ENCODE data around the gene AOAH.

Gene AOAH

GRCh38 chr7:36644625-36645422 is 79.5 kb downstream of the AOAH start:
- DNase-seq (ENCODE audit: low spot score in 2 of 2) (no peak), ATAC-seq (replicated peaks; ENCODE audit: extremely low read depth, poor library complexity, severe bottlenecking) (no peak)
- Mint-ChIP-seq H3K27me3 (no peaks in the 10 kb centered on the region), H3K4me3 (no peak overlapping the region), H3K4me1 (peaks cover 87% of the 10 kb centered on the region), H3K36me3 (ENCODE audit: insufficient read depth) (peaks cover 25% of the 10 kb centered on the region), H3K27ac (ENCODE audit: low read depth) (peak overlapping the region; percentile 76), H3K9me3 (no peaks in the 10 kb centered on the region)

- peaks cover 37% of the 10 kb centered on the region for H3K36me3 Mint-ChIP-seq (ENCODE audit: insufficient read depth)
- H3K27me3 Mint-ChIP-seq = no peaks in the 10 kb centered on the region
- no peak overlapping the region for H3K4me3 Mint-ChIP-seq
- ATAC-seq (replicated peaks; ENCODE audit: extremely low read depth, poor library complexity, severe bottlenecking) = no peak
- DNase-seq (ENCODE audit: low spot score in 2 of 2) = no peak
- H3K27ac Mint-ChIP-seq (ENCODE audit: low read depth) = peak overlapping the region; percentile 54
- no peaks in the 10 kb centered on the region for H3K9me3 Mint-ChIP-seq
- H3K4me1 Mint-ChIP-seq = peaks cover 99% of the 10 kb centered on the region
These were observed 81.9 kb downstream of the AOAH start for GRCh38 chr7:36642414-36642813.

GRCh38 chr7:36642010-36642409 is 82.3 kb downstream of the AOAH start:
- peaks cover 99% of the 10 kb centered on the region for H3K4me1 Mint-ChIP-seq
- DNase-seq (ENCODE audit: low spot score in 2 of 2) (no peak), ATAC-seq (replicated peaks; ENCODE audit: extremely low read depth, poor library complexity, severe bottlenecking) (no peak)
- H3K27ac Mint-ChIP-seq (ENCODE audit: low read depth) = peak overlapping the region; percentile 54
- H3K36me3 Mint-ChIP-seq (ENCODE audit: insufficient read depth) = peaks cover 37% of the 10 kb centered on the region
- H3K27me3 Mint-ChIP-seq = no peaks in the 10 kb centered on the region
- no peak overlapping the region for H3K4me3 Mint-ChIP-seq
- H3K9me3 Mint-ChIP-seq = no peaks in the 10 kb centered on the region

GRCh38 chr7:36640682-36641081 is 83.6 kb downstream of the AOAH start:
- Mint-ChIP-seq H3K9me3 (no peaks in the 10 kb centered on the region), H3K27ac (ENCODE audit: low read depth) (peak overlapping the region; percentile 71), H3K4me1 (peaks cover 87% of the 10 kb centered on the region), H3K36me3 (ENCODE audit: insufficient read depth) (peaks cover 47% of the 10 kb centered on the region), H3K27me3 (no peaks in the 10 kb centered on the region), H3K4me3 (no peak overlapping the region)
- DNase-seq (ENCODE audit: low spot score in 2 of 2) (no peak), ATAC-seq (replicated peaks; ENCODE audit: extremely low read depth, poor library complexity, severe bottlenecking) (no peak)

GRCh38 chr7:36639826-36640225 is 84.5 kb downstream of the AOAH start:
- DNase-seq (ENCODE audit: low spot score in 2 of 2) (peak; percentile 31 to 60), ATAC-seq (replicated peaks; ENCODE audit: extremely low read depth, poor library complexity, severe bottlenecking) (peak; percentile 94)
- Mint-ChIP-seq H3K36me3 (ENCODE audit: insufficient read depth) (peaks cover 52% of the 10 kb centered on the region), H3K27ac (ENCODE audit: low read depth) (peak overlapping the region; percentile 71), H3K4me3 (peak overlapping the region; percentile 52), H3K27me3 (no peaks in the 10 kb centered on the region), H3K9me3 (no peaks in the 10 kb centered on the region), H3K4me1 (peaks cover 78% of the 10 kb centered on the region)

GRCh38 chr7:36638586-36639263 is 85.6 kb downstream of the AOAH start:
- ATAC-seq (replicated peaks; ENCODE audit: extremely low read depth, poor library complexity, severe bottlenecking) = no peak
- H3K4me3 Mint-ChIP-seq = peak overlapping the region; percentile 52

GRCh38 chr7:36638140-36638539 is 86.2 kb downstream of the AOAH start:
- Mint-ChIP-seq H3K4me1 (peaks cover 68% of the 10 kb centered on the region), H3K27ac (ENCODE audit: low read depth) (peak overlapping the region; percentile 71), H3K27me3 (no peaks in the 10 kb centered on the region), H3K36me3 (ENCODE audit: insufficient read depth) (peaks cover 52% of the 10 kb centered on the region), H3K4me3 (no peak overlapping the region), H3K9me3 (no peaks in the 10 kb centered on the region)
- DNase-seq (ENCODE audit: low spot score in 2 of 2) (no peak), ATAC-seq (replicated peaks; ENCODE audit: extremely low read depth, poor library complexity, severe bottlenecking) (no peak)

More at GRCh38 chr7:36638586-36639263, 85.6 kb downstream of the AOAH start:
- Mint-ChIP-seq H3K36me3 (ENCODE audit: insufficient read depth) (peaks cover 56% of the 10 kb centered on the region), H3K27ac (ENCODE audit: low read depth) (peak overlapping the region; percentile 71), H3K4me1 (peaks cover 69% of the 10 kb centered on the region), H3K27me3 (no peaks in the 10 kb centered on the region), H3K9me3 (no peaks in the 10 kb centered on the region)
- DNase-seq (ENCODE audit: low spot score in 2 of 2) = no peak

GRCh38 chr7:36637417-36637816 is 86.9 kb downstream of the AOAH start:
- Mint-ChIP-seq H3K4me3 (no peak overlapping the region), H3K27me3 (no peaks in the 10 kb centered on the region), H3K4me1 (peaks cover 66% of the 10 kb centered on the region), H3K36me3 (ENCODE audit: insufficient read depth) (peaks cover 53% of the 10 kb centered on the region), H3K9me3 (no peaks in the 10 kb centered on the region), H3K27ac (ENCODE audit: low read depth) (peak overlapping the region; percentile 71)
- no peak for ATAC-seq (replicated peaks; ENCODE audit: extremely low read depth, poor library complexity, severe bottlenecking)
- no peak for DNase-seq (ENCODE audit: low spot score in 2 of 2)

GRCh38 chr7:36636126-36636525 is 88.2 kb downstream of the AOAH start:
- H3K36me3 Mint-ChIP-seq (ENCODE audit: insufficient read depth) = peaks cover 66% of the 10 kb centered on the region

GRCh38 chr7:36635091-36635490 is 89.2 kb downstream of the AOAH start:
- Mint-ChIP-seq H3K36me3 (ENCODE audit: insufficient read depth) (peaks cover 76% of the 10 kb centered on the region), H3K9me3 (no peaks in the 10 kb centered on the region), H3K4me1 (peaks cover 50% of the 10 kb centered on the region), H3K27ac (ENCODE audit: low read depth) (no peak overlapping the region), H3K27me3 (no peaks in the 10 kb centered on the region), H3K4me3 (no peak overlapping the region)
- ATAC-seq (replicated peaks; ENCODE audit: extremely low read depth, poor library complexity, severe bottlenecking) (no peak), DNase-seq (ENCODE audit: low spot score in 2 of 2) (no peak)

More at GRCh38 chr7:36636126-36636525, 88.2 kb downstream of the AOAH start:
- no peak overlapping the region for H3K27ac Mint-ChIP-seq (ENCODE audit: low read depth)
- H3K4me1 Mint-ChIP-seq = peaks cover 60% of the 10 kb centered on the region
- DNase-seq (ENCODE audit: low spot score in 2 of 2) = no peak
- H3K27me3 Mint-ChIP-seq = no peaks in the 10 kb centered on the region
- H3K4me3 Mint-ChIP-seq = no peak overlapping the region
- no peak for ATAC-seq (replicated peaks; ENCODE audit: extremely low read depth, poor library complexity, severe bottlenecking)
- no peaks in the 10 kb centered on the region for H3K9me3 Mint-ChIP-seq

- no peak for ATAC-seq (replicated peaks; ENCODE audit: extremely low read depth, poor library complexity, severe bottlenecking)
- Mint-ChIP-seq H3K36me3 (ENCODE audit: insufficient read depth) (peaks cover 76% of the 10 kb centered on the region), H3K27ac (ENCODE audit: low read depth) (peak overlapping the region; percentile 79), H3K4me1 (peaks cover 42% of the 10 kb centered on the region), H3K27me3 (no peaks in the 10 kb centered on the region), H3K4me3 (no peak overlapping the region), H3K9me3 (no peaks in the 10 kb centered on the region)
- DNase-seq (ENCODE audit: low spot score in 2 of 2) = no peak
These were observed 90.9 kb downstream of the AOAH start for GRCh38 chr7:36633377-36633776.

GRCh38 chr7:36630112-36630650 is 94.1 kb downstream of the AOAH start:
- DNase-seq (ENCODE audit: low spot score in 2 of 2) = no peak
- no peak for ATAC-seq (replicated peaks; ENCODE audit: extremely low read depth, poor library complexity, severe bottlenecking)
- Mint-ChIP-seq H3K4me1 (peaks cover 37% of the 10 kb centered on the region), H3K4me3 (no peak overlapping the region), H3K27me3 (no peaks in the 10 kb centered on the region), H3K27ac (ENCODE audit: low read depth) (peak overlapping the region; percentile 51), H3K36me3 (ENCODE audit: insufficient read depth) (peaks cover 64% of the 10 kb centered on the region), H3K9me3 (no peaks in the 10 kb centered on the region)

GRCh38 chr7:36629351-36629750 is 94.9 kb downstream of the AOAH start:
- ATAC-seq (replicated peaks; ENCODE audit: extremely low read depth, poor library complexity, severe bottlenecking) (no peak), DNase-seq (ENCODE audit: low spot score in 2 of 2) (no peak)
- no peak overlapping the region for H3K4me3 Mint-ChIP-seq
- H3K4me1 Mint-ChIP-seq = peaks cover 44% of the 10 kb centered on the region
- H3K27ac Mint-ChIP-seq (ENCODE audit: low read depth) = peak overlapping the region; percentile 51
- H3K27me3 Mint-ChIP-seq = no peaks in the 10 kb centered on the region
- H3K9me3 Mint-ChIP-seq = no peaks in the 10 kb centered on the region
- peaks cover 62% of the 10 kb centered on the region for H3K36me3 Mint-ChIP-seq (ENCODE audit: insufficient read depth)

Measured in central memory CD8-positive, alpha-beta T cell (primary cell).